Progenitor cell of endocrine pancreas (in vitro differentiated cells): ENCODE data around the gene ZDHHC5. TPM values are rescaled to one million over a fixed set of nuclear protein-coding genes. Genes with fewer than 3 reads are reported as not detected.
"Not testable (repeated sequence)": the region's sequence is repeated elsewhere in the genome, so short reads cannot be mapped to it uniquely, and the experiment has no call there.

Experiments used
- DNase-seq: peaks from one replicate; pipeline ENCODE4 v3.0.0; 2021; ENCODE audit warnings: low spot score; ENCODE audit not compliant: unreplicated experiment
- H3K27ac Mint-ChIP-seq: 2 replicates; pipeline ENCODE4 v1.8.0; 2021; ENCODE audit warnings: mild to moderate bottlenecking, moderate library complexity, mixed read lengths
- H3K27me3 Mint-ChIP-seq: 2 replicates; pipeline ENCODE4 v1.8.0; 2021; ENCODE audit warnings: mixed read lengths
- H3K36me3 Mint-ChIP-seq: 2 replicates; pipeline ENCODE4 v1.8.0; 2022; ENCODE audit warnings: mixed read lengths; ENCODE audit not compliant: insufficient read depth
- H3K4me1 Mint-ChIP-seq: 2 replicates; pipeline ENCODE4 v1.8.0; 2021; ENCODE audit warnings: low read depth, mixed read lengths
- H3K4me3 Mint-ChIP-seq: 2 replicates; pipeline ENCODE4 v1.8.0; 2021; ENCODE audit warnings: low read depth, mild to moderate bottlenecking, moderate library complexity, mixed read lengths
- H3K9me3 Mint-ChIP-seq: 2 replicates; pipeline ENCODE4 v1.8.0; 2021; ENCODE audit warnings: low read depth, mixed read lengths
- CTCF ChIP-seq: fragments of 200-600 bp; sonication (generic); IDR thresholded peaks from one replicate; pipeline ENCODE4 v1.5.0; 2021; ENCODE audit warnings: antibody characterized with exemption, mild to moderate bottlenecking; ENCODE audit not compliant: unreplicated experiment
- total RNA-seq: library from RNA; stranded (reverse); gene quantifications from 2 replicates; pipeline ENCODE4 v1.2.1, GENCODE V29; 2021

Gene ZDHHC5
- total RNA-seq, 1 donor from 2014 or later: 56.7 TPM

GRCh38 chr11:57681168-57681567, 13.3 kb downstream of the ZDHHC5 start:
- Mint-ChIP-seq H3K27ac (no peak overlapping the region), H3K27me3 (no peaks in the 10 kb centered on the region), H3K4me3 (no peak overlapping the region), H3K36me3 (peaks cover 21% of the 10 kb centered on the region), H3K9me3 (no peaks in the 10 kb centered on the region), H3K4me1 (peaks cover 2% of the 10 kb centered on the region)
- no peak for DNase-seq
- TF ChIP-seq CTCF: no peak

- H3K4me3 Mint-ChIP-seq, H3K9me3 Mint-ChIP-seq, DNase-seq, H3K27ac Mint-ChIP-seq, H3K4me1 Mint-ChIP-seq, H3K27me3 Mint-ChIP-seq: not testable (repeated sequence)
- H3K36me3 Mint-ChIP-seq: peaks cover 26% of the 10 kb centered on the region
Observed at GRCh38 chr11:57690474-57690873, 22.6 kb downstream of the ZDHHC5 start.

GRCh38 chr11:57698843-57699365, 31.0 kb downstream of the ZDHHC5 start:
- H3K4me3 Mint-ChIP-seq: no peak overlapping the region
- H3K27ac Mint-ChIP-seq: peak overlapping the region; percentile 71
- H3K36me3 Mint-ChIP-seq: peaks cover 20% of the 10 kb centered on the region
- no peak for DNase-seq
- H3K27me3 Mint-ChIP-seq: no peaks in the 10 kb centered on the region
- H3K9me3 Mint-ChIP-seq: no peaks in the 10 kb centered on the region
- TF ChIP-seq CTCF: no peak
- no peaks in the 10 kb centered on the region for H3K4me1 Mint-ChIP-seq

GRCh38 chr11:57699813-57700212, 31.9 kb downstream of the ZDHHC5 start:
- Mint-ChIP-seq H3K4me3 (no peak overlapping the region), H3K27ac (no peak overlapping the region), H3K9me3 (no peaks in the 10 kb centered on the region), H3K27me3 (no peaks in the 10 kb centered on the region), H3K4me1 (no peaks in the 10 kb centered on the region), H3K36me3 (peaks cover 25% of the 10 kb centered on the region)
- DNase-seq: no peak
- TF ChIP-seq CTCF: no peak

- no peak for TF ChIP-seq CTCF
- no peak overlapping the region for H3K4me3 Mint-ChIP-seq
- peaks cover 25% of the 10 kb centered on the region for H3K36me3 Mint-ChIP-seq
- no peaks in the 10 kb centered on the region for H3K9me3 Mint-ChIP-seq
- no peak for DNase-seq
- H3K4me1 Mint-ChIP-seq: peaks cover 1% of the 10 kb centered on the region
- no peak overlapping the region for H3K27ac Mint-ChIP-seq
- H3K27me3 Mint-ChIP-seq: no peaks in the 10 kb centered on the region
Observed at GRCh38 chr11:57700425-57700824, 32.5 kb downstream of the ZDHHC5 start.

- H3K9me3 Mint-ChIP-seq: no peaks in the 10 kb centered on the region
- no peaks in the 10 kb centered on the region for H3K27me3 Mint-ChIP-seq
- TF ChIP-seq CTCF: no peak
- H3K4me3 Mint-ChIP-seq: no peak overlapping the region
- peaks cover 16% of the 10 kb centered on the region for H3K36me3 Mint-ChIP-seq
- peaks cover 1% of the 10 kb centered on the region for H3K4me1 Mint-ChIP-seq
- DNase-seq: no peak
- H3K27ac Mint-ChIP-seq: no peak overlapping the region
Observed at GRCh38 chr11:57703341-57703740, 35.4 kb downstream of the ZDHHC5 start.
